NCI-H82 treated with DMSO at 0.1 percent for 48 hours (cell line): ENCODE data around the gene ATP8B1.

Experiments used
- DNase-seq: peaks from one replicate; lab custom pipeline; 2025; ENCODE audit not compliant: unreplicated experiment; lab: John Stamatoyannopoulos, UW

Gene ATP8B1

DNA sequence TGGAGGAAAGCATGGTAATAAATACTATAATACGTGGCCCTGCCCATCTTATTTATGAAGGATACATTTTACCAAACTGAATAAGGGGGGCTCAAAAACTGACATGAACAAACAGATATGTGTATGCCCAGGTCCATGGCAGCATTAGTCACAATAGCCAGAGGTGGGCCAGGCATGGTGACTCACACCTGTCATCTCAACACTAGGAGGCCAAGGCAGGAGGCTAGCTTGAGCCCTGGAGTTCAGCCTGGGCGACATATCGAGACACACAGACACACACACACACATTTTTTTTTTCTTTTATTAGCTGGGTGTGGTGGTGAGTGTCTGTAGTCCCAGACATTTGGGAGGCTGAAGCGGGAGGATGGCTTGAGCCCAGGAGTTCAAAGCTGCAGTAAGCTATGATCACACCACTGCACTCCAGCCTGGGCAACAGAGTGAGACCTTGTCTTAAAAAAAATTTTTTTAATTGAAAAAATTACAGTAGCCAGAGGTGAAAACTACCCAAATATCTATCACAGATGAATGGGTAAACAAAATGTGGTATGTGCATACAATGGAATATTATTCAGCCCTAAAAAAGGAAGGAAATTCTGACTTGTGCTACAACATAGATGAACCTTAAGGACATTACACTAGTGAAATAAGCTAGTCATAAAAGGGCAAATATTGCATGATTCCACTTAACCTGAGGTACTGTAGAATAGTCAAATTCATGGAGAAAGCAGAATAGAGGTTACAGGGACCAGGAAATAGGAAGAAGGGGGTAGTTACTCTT lies 8.0 kb downstream of the ATP8B1 start:
- DNase-seq: no peak

GRCh38 chr18:57793302-57793986 lies 9.7 kb downstream of the ATP8B1 start:
- DNase-seq: no peak

GRCh38 chr18:57792631-57793301 lies 10.3 kb downstream of the ATP8B1 start:
- no peak for DNase-seq

DNA sequence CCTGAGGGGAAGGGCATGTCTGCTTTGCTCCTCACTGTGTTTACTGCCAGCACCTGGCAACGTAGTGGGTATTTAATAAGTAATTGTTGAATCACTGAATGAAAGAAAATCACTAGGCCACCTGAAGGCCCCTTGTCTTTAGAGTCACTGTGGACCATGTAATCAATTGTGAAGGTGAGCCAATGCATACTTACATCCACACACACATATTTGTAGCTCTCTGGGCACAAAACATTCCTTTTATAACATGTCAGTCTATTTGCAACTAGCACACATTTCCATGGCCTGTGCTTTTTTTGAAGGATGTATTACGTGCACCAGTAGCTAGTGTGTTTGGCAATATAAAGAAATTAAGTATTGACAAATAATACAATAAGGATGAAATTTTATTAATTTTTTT lies 11.2 kb downstream of the ATP8B1 start:
- DNase-seq: no peak

- no peak for DNase-seq
Measured at GRCh38 chr18:57791192-57791591, 11.9 kb downstream of the ATP8B1 start.

DNA sequence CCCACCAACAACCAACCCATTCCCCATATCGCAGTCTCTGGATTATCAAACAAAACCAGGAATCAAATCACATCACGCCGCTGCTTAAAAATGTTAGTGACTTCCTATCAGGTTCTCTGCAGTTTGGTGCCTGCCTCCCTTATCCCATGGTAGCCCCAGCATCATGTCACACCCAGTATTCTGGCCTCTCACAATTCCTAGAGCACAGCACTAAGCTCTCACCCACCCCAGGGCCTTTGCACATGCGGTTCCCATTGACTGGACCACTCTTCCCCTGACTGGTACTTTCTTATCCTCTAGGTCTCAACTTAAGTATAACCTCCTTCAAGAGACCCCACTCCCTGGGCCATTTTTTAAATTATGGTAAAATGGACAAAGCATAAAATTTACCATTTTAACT lies 12.8 kb downstream of the ATP8B1 start:
- no peak for DNase-seq

DNA sequence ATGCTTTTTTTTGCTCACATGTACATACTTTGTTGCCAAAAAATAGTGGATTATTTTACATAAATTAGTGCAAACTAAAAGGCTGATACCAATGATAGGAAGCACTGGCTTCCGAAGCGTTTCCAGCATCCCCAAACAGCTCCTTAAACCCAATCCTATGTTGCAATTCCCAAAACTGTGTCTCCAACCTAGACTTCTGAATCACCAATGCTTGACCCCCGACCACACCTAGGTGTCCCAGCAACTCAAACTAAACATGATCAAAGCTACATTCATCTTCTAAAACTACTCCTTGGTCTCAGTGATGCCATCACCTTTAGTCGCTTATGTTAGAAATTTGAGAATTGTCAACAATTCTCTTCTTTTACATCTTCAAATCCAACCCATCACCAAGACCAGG lies 13.4 kb downstream of the ATP8B1 start:
- no peak for DNase-seq

DNA sequence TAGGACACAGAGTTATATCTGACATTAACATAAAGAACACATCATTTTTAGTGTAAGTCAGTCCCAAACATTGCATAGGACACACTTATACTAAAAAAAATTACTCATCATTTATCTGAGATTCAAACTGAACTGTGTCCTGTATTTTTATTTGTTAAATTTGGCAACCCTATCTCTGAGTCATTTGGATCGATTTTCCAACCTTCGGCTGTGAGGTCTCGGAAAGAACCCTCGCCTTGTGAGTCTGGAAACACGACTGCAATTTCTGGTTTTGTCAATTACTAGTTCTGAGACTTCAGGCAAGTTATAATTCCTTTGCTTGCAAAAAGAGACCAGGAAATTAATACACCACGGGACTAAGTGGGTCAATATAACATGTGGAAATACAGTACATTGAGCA lies 14.0 kb downstream of the ATP8B1 start:
- no peak for DNase-seq

- no peak for DNase-seq
Measured at GRCh38 chr18:57787068-57787685, 15.9 kb downstream of the ATP8B1 start.

DNA sequence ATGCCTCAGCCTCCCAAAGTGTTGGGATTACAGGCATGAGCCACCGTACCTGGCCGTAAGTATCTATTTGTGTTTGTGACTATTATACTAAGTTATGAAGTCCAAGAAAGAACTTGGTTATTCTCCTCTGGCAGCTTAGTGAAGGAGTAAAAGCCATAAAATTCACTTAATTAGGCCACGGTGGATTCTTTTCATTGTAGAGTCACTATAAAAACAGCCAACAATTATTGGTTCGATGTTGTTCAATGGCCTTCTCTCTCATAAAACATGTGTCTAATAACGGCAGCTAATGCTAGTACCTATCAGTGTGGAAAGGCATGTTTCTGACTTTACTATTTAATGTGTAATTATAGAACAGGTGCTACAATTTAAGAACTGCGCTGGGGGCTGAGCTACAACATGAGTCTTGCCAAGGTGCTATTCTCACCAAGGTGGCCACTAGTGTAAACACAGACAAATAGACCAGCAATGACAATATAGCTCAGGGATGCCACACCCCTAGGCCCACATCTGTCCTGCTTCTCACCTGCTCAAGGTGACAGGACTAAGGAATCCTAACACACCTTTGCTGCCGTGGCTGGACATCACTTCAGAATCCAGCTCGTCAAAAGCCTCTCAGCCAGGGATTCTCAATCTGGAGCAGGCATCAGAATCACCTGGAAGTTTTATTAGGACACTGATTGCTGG lies 17.2 kb downstream of the ATP8B1 start:
- no peak for DNase-seq

GRCh38 chr18:57784801-57785114 lies 18.4 kb downstream of the ATP8B1 start:
- no peak for DNase-seq

GRCh38 chr18:57784034-57784800 lies 18.9 kb downstream of the ATP8B1 start:
- no peak for DNase-seq

DNA sequence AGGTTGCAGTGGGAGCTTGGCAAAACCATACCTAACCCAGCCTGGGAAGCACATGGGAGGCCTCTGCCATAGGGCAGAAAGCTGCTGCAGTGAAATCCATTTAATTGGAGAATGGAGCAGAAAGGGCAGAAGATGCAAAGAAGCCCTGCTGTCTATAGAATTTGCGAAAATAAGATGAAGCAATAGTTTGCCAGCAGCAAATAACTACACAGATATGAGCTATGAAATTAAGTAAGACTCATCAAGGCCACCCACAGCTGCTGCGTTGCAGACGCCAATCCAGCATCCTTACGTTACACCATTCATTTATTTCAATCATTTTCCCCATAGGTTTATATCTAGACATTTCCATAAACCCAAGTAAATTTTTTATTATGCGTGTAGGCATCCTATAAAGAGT lies 21.1 kb downstream of the ATP8B1 start:
- no peak for DNase-seq

GRCh38 chr18:57780706-57781347 lies 22.3 kb downstream of the ATP8B1 start:
- no peak for DNase-seq

DNA sequence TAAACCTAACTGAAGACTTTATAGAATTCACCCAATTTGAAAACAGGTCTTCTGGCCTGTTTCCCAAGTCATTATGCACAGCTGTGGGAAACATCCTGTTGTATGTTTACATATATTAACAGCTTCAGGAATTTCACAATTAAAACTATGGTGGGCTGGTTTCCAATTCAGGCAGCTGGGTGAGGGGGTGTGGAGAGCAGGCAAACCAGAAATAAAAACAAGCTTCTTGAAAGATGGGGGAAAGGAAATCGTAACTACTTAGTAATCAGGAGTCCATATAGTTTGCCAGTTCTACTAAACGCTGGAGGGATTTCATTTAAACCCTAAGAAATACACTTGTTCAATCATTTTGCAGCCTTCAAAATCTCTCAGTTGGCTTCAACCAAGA lies 22.8 kb downstream of the ATP8B1 start:
- DNase-seq: no peak

DNA sequence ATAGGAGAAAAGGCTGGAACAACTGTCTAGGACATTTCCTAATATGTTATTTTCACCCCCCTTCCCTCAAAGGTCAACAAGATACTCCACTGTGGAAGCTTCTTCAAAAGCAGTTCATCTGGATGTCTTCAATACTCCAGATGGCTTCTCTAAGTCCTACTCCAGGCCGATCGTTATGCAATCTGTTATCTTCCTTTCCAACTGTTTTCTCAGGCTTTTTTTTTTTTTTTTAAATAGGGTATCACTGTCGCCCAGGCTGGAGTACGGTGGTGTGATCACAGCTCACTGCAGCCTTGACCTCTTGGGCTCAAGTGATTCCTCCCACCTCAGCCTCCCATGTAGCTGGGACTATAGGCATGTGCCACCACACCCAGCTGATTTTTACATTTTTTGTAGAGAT lies 26.3 kb downstream of the ATP8B1 start:
- peak; percentile 44 for DNase-seq

GRCh38 chr18:57776354-57776753 lies 26.8 kb downstream of the ATP8B1 start:
- DNase-seq: no peak

GRCh38 chr18:57775937-57776336 lies 27.2 kb downstream of the ATP8B1 start:
- no peak for DNase-seq

- no peak for DNase-seq
Measured at GRCh38 chr18:57772387-57772799, 30.7 kb downstream of the ATP8B1 start.

- no peak for DNase-seq
Measured at GRCh38 chr18:57771626-57772025, 31.5 kb downstream of the ATP8B1 start.
